Parietal lobe (tissue), 1 donor: ENCODE results near the gene NPIPB8. TPM values are rescaled to one million over a fixed set of nuclear protein-coding genes. Genes with fewer than 3 reads are reported as not detected.

ENCODE experiments used
- total RNA-seq: library from RNA; depleted of rRNA; stranded (reverse); fragments of >200 nt; gene quantifications from one replicate; pipeline ENCODE4 v1.2.3, GENCODE V29; 2014

Gene NPIPB8
- total RNA-seq, result not detected

GRCh38 chr16:28637765-28638164 is at the start of gene NPIPB8:
NPIPB8 (plus strand) TSS chr16:28638065; CDS start chr16:28638361, 296 bp downstream.

GRCh38 chr16:28596840-28597691 is 40.8 kb upstream of the NPIPB8 start, which contains the start of gene SULT1A2:
SULT1A2 (minus strand) TSS chr16:28597050; CDS start chr16:28595930, 1,120 bp downstream.

GRCh38 chr16:28609631-28610594 is 28.0 kb upstream of the NPIPB8 start, which contains the start of gene SULT1A1:
SULT1A1 (minus strand) TSS chr16:28610044; CDS start chr16:28608855, 1,189 bp downstream.

Other genes starting within 250 kb of the NPIPB8 start
- 116 TPM for gene EIF3CL, start 234.2 kb upstream of the NPIPB8 start, total RNA-seq
- not detected for gene NPIPB7, start 165.7 kb upstream of the NPIPB8 start, total RNA-seq
- gene CLN3, start 146.0 kb upstream of the NPIPB8 start, total RNA-seq, result 24.7 TPM
- 0.31 TPM for gene APOBR, start 143.4 kb upstream of the NPIPB8 start, total RNA-seq
- gene IL27, start 131.2 kb upstream of the NPIPB8 start, total RNA-seq, result not detected
- 0.31 TPM for gene NUPR1, start 99.1 kb upstream of the NPIPB8 start, total RNA-seq
- gene SGF29, start 84.1 kb upstream of the NPIPB8 start, total RNA-seq, result 21.3 TPM
- 1.6 TPM for gene SULT1A2, start 41.0 kb upstream of the NPIPB8 start, total RNA-seq
- 9.7 TPM for gene SULT1A1, start 28.0 kb upstream of the NPIPB8 start, total RNA-seq
- 171 TPM for gene EIF3C, start 73.4 kb downstream of the NPIPB8 start, total RNA-seq
- gene NPIPB9, start 113.7 kb downstream of the NPIPB8 start, total RNA-seq, result 11.6 TPM
- 72.3 TPM for gene ATXN2L, start 184.9 kb downstream of the NPIPB8 start, total RNA-seq
- 54.5 TPM for gene TUFM, start 208.3 kb downstream of the NPIPB8 start, total RNA-seq
- 21.6 TPM for gene SH2B1, start 225.8 kb downstream of the NPIPB8 start, total RNA-seq
- 0.63 TPM for gene ATP2A1, start 240.4 kb downstream of the NPIPB8 start, total RNA-seq